GM12891 (cell line): ENCODE data around the gene MEGF8.

Experiments
- PAX5 ChIP-seq: IDR thresholded peaks from 2 replicates; pipeline ENCODE4 v1.6.1; 2011; ENCODE audit warnings: low read length, moderate library complexity, mild to moderate bottlenecking; ENCODE audit not compliant: insufficient read depth, severe bottlenecking
- POLR2A ChIP-seq: IDR thresholded peaks from 2 replicates; pipeline ENCODE4 v1.6.1; 2011; ENCODE audit warnings: low read depth, low read length, control low read depth
- POLR2AphosphoS5 ChIP-seq: IDR thresholded peaks from 2 replicates; pipeline ENCODE4 v1.6.1; 2011; ENCODE audit warnings: low read depth, low read length, control low read depth
- SPI1 ChIP-seq: IDR thresholded peaks from 2 replicates; pipeline ENCODE4 v1.6.1; 2011; ENCODE audit warnings: low read depth, low read length, control low read depth
- TAF1 ChIP-seq: IDR thresholded peaks from 2 replicates; pipeline ENCODE4 v1.6.1; 2011; ENCODE audit warnings: low read depth, low read length, control low read depth

- TF ChIP-seq POLR2A, result no peak
- TF ChIP-seq POLR2AphosphoS5, result no peak
- TF ChIP-seq TAF1, result no peak
- no peak for TF ChIP-seq SPI1
- TF ChIP-seq PAX5, result no peak
These were observed 3.4 kb downstream of the MEGF8 start for GRCh38 chr19:42328854-42329253.
